Measurements from ENCODE around the gene STX11. TPM values are rescaled to one million over a fixed set of nuclear protein-coding genes. Genes with fewer than 3 reads are reported as not detected.
"Not testable (repeated sequence)": the region's sequence is repeated elsewhere in the genome, so short reads cannot be mapped to it uniquely, and the experiment has no call there.

Gene STX11
- total and polyA plus RNA-seq, 8 donors, result 1.8 to 31.3 (median 2.5) TPM

DNA sequence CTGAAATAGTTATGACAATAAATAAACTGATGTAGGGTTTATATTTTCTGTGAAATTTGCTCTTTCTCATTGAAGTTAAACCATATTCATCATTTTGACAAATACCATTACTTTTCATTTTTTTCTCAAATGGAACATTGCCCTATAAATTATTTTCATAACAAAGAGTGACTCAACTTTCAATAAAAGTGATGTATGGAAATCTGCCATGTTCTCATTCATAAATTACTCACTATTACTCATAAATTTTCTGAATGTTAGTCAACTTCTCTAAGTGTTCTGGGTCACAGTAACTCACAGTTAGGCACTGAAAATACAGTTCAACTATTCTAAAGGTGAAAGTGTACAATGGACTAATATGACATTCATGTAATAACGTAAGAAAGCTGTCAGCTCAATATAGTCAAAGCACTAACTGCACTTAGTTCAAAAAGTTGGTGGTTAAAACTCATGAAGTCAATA, 19.0 kb upstream of the STX11 start:
- no peak overlapping the region for H3K27ac ChIP-seq
- intact Hi-C loops (cut with DNase I), result no loop called here
- ATAC-seq (no peak), DNase-seq (no peak)
- TF ChIP-seq, protein P1, sequence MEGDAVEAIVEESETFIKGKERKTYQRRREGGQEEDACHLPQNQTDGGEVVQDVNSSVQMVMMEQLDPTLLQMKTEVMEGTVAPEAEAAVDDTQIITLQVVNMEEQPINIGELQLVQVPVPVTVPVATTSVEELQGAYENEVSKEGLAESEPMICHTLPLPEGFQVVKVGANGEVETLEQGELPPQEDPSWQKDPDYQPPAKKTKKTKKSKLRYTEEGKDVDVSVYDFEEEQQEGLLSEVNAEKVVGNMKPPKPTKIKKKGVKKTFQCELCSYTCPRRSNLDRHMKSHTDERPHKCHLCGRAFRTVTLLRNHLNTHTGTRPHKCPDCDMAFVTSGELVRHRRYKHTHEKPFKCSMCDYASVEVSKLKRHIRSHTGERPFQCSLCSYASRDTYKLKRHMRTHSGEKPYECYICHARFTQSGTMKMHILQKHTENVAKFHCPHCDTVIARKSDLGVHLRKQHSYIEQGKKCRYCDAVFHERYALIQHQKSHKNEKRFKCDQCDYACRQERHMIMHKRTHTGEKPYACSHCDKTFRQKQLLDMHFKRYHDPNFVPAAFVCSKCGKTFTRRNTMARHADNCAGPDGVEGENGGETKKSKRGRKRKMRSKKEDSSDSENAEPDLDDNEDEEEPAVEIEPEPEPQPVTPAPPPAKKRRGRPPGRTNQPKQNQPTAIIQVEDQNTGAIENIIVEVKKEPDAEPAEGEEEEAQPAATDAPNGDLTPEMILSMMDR (IDR thresholded peaks at IDR 0.05), result no peak
- H3K36me3 ChIP-seq, result no peaks in the 10 kb centered on the region
- H3K4me3 ChIP-seq, result no peak overlapping the region
- H3K27me3 ChIP-seq, result no peaks in the 10 kb centered on the region
- no peaks in the 10 kb centered on the region for H3K9me3 ChIP-seq
- H3K4me1 ChIP-seq, result no peaks in the 10 kb centered on the region

DNA sequence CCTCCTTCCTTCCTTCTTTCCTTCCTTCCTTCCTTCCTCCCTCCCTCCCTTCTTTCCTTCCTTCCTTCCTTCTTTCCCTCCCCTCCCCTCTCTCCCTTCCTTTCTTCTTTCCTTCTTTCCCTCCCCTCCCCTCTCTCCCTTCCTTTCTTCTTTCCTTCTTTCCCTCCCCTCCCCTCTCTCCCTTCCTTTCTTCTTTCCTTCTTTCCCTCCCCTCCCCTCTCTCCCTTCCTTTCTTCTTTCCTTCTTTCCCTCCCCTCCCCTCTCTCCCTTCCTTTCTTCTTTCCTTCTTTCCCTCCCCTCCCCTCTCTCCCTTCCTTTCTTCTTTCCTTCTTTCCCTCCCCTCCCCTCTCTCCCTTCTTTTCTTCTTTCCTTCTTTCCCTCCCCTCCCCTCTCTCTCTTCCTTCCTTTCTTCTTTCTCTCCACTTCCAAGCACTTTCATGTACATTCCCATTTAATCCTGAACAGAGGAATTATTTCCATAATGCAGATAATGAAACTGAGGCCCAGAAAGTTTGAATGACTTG, 18.1 kb upstream of the STX11 start:
- H3K4me1 ChIP-seq; DNase-seq; intact Hi-C loops (cut with DNase I); ATAC-seq; H3K27me3 ChIP-seq; H3K36me3 ChIP-seq; H3K9me3 ChIP-seq; H3K4me3 ChIP-seq; H3K27ac ChIP-seq: not testable (repeated sequence)

DNA sequence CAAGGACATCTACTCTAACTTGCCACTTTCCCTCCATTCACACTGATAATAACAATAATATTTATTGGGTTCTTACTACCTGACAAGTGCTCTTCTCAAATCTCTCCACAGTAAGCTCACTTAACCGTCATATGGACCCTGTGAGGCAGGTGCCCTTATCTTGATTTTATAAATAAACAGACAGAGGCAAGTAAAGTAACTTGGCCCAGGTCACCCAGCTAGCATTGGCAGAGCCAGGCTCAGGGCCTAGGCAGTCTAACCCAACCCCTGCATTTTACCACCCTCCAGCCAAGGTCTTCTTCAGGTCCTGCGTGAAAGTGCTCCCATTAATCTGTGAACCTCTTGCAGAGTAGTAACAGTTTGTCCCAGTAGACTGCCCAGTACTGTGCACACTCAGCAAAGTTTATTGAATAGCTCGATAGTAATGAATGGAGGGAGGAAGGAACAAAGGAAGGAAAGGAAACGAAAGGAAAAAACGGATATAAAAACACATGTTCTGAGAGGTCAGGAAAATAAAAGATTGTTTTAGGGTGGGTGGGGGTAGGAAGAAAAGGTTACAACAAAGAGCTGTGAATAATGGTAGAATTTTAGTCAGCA, 17.0 kb upstream of the STX11 start:
- no peaks in the 10 kb centered on the region for H3K27me3 ChIP-seq
- no peak overlapping the region for H3K27ac ChIP-seq
- no peak for DNase-seq
- H3K4me3 ChIP-seq, result no peak overlapping the region
- no peaks in the 10 kb centered on the region for H3K4me1 ChIP-seq
- no peaks in the 10 kb centered on the region for H3K36me3 ChIP-seq
- no peaks in the 10 kb centered on the region for H3K9me3 ChIP-seq
- TF ChIP-seq, protein P1 (IDR thresholded peaks at IDR 0.05), result no peak
- ATAC-seq, result peak; percentile 77
- intact Hi-C loops (cut with DNase I), result no loop called here

DNA sequence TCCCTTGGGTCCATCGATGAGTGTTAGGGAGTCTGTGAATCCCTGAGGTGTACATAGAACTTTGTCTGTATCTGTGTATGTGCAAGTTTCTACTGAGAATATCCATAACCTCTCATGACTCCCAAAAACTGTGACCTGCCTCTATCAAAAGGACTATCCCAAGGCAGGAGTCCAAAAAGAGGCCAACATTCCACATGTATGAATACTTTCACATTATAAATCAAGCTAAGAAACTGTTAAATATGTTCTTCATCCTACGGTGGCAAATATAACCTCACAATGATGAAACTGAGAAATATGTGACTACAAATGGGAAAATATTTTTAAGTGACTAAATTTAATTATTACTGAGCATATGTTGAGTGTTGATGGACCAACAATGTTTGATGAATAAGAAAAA, 16.1 kb upstream of the STX11 start:
- TF ChIP-seq, protein P1 (IDR thresholded peaks at IDR 0.05), result no peak
- DNase-seq (no peak), ATAC-seq (no peak)
- Histone ChIP-seq H3K9me3 (no peaks in the 10 kb centered on the region), H3K4me3 (no peak overlapping the region), H3K27me3 (no peaks in the 10 kb centered on the region), H3K36me3 (no peaks in the 10 kb centered on the region), H3K4me1 (peaks cover 0 to 2% of the 10 kb centered on the region in 2 donors), H3K27ac (no peak overlapping the region)
- intact Hi-C loops (cut with DNase I), result no loop called here

DNA sequence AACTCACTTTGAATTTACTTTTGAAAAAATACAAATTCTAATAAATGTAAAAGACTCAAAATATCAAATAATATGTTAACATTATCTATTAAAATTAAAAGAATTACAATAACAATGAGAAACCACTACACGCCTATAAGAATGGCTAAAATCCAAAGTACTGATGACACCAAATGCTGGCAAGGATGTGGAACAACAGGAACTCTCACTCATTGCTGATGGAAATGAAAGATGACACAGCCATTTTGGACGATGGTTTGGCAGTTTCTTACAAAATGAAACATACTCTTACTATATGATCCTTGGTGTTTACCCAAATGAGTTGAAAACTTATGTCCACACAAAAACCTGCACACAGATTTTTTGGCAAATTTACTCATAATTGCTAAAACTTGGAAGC, 15.6 kb upstream of the STX11 start:
- Histone ChIP-seq H3K9me3 (no peaks in the 10 kb centered on the region), H3K27me3 (no peaks in the 10 kb centered on the region), H3K4me1 (peaks cover 0 to 7% of the 10 kb centered on the region in 2 donors), H3K36me3 (no peaks in the 10 kb centered on the region), H3K4me3 (no peak overlapping the region), H3K27ac (no peak overlapping the region)
- TF ChIP-seq, protein P1 (IDR thresholded peaks at IDR 0.05), result no peak
- intact Hi-C loops (cut with DNase I), result no loop called here
- DNase-seq (no peak), ATAC-seq (no peak)

DNA sequence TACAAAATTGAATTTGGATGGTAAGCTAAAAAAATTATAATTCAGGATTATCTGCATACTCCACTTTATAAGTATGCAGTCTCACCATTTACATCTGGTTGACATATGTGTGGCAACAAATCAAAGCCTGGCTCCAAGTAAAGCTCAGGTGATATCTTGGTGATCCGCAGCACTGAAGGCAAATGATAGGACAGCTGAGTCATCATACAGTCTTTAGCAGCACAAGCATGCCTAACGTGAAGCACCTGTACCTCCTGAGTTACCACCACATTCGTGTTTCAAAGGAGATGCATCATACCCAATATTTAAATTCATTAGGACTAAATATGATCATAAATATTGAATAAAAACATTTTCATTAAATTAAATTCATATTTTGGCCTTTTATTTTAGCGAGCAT, 11.8 kb upstream of the STX11 start:
- DNase-seq, result no peak
- Histone ChIP-seq H3K36me3 (no peaks in the 10 kb centered on the region), H3K27me3 (no peaks in the 10 kb centered on the region), H3K4me3 (no peak overlapping the region), H3K9me3 (no peaks in the 10 kb centered on the region), H3K4me1 (peaks cover 0 to 12% of the 10 kb centered on the region in 2 donors), H3K27ac (no peak overlapping the region)
- intact Hi-C loops (cut with DNase I), result no loop called here
- TF ChIP-seq, protein P1 (IDR thresholded peaks at IDR 0.05), result no peak
- ATAC-seq, result no peak
